HG03045 (cell line): ENCODE data around the gene RRAS.

Source experiments
- ATAC-seq: cut with Tn5 transposase; IDR thresholded peaks from one replicate; pipeline ENCODE4 v1.9.1; 2021; ENCODE audit warnings: mild to moderate bottlenecking, moderate library complexity; ENCODE audit not compliant: unreplicated experiment

The RRAS gene

GRCh38 chr19:49596954-49597702 is 42.8 kb downstream of the RRAS start:
- no peak for ATAC-seq

- no peak for ATAC-seq
Measured at GRCh38 chr19:49596407-49596806, 43.5 kb downstream of the RRAS start.

GRCh38 chr19:49595819-49596404 is 44.0 kb downstream of the RRAS start:
- no peak for ATAC-seq

DNA sequence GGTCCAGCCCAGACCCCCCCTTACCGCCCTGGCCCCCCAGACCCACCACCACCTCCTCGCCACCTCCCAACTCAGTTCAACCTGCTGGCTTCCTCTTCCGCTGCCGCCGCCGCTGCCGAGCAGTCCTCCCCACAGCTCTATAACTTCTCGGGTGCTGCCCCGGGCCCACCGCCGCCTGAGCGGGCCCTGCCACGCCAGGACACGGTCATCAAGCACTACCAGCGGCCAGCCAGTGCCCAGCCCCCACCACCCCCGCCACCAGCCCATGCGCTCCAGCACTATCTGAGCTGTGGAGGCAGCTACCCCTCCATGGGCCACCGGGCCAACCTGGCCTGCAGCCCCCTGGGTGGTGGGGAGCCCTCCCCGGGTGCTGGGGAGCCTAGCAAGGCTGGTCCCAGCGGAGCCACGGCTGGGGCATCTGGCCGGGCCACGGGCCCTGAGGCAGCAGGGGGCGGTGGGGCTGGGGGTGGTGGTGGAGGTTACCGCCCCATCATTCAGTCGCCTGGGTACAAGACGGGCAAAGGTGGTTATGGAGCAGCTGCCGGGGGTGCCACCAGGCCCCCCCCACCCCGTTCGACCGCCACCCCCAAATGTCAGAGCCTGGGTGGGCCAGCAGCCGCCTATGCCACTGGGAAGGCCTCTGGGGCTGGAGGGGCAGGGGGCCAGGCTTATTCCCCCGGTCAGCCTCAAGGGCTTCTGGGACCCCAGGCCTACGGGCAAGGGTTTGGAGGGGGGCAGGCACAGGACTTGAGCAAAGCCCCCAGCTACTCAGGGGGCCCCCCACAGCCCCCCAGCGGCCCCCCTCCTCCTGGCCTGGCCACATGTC is 44.7 kb downstream of the RRAS start:
- no peak for ATAC-seq

DNA sequence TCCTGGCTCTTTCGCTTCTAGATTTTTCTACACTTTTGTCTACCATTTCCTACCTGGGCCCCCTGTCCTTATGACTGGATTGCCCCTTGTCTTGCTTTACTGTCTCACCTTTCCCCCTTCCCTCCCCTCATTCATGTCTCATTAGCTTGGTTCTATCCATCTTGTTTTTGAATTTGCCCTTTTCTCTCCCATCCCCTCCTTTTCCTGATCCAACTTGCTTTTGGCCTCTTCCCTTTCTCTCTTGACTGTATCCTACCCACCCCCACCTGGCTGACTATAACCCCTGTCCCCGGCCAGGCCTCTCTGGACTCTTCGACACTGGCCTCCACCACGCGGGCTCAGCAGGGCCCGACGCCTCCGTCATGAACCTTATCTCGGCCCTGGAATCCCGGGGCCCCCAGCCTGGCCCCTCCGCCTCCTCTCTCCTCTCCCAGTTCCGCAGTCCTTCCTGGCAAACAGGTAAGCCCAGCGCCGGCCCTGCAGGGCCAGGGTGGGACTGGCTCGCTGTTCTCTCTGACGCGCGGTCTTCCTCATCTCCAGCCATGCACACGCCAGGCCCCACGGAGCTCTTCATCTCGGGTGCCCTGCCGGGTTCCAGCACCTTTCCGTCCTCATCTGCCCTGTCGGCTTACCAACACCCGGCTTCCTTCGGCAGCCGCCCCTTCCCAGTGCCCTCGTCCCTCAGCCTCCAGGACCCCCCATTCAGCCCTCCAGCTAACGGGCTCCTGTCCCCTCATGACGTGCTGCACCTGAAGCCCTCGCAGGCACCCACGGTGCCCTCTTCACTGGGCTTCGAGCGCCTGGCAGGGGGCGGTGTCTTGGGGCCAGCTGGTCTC is 45.6 kb downstream of the RRAS start:
- no peak for ATAC-seq

- ATAC-seq, result peak; percentile 49
Measured at GRCh38 chr19:49593233-49594113, 46.5 kb downstream of the RRAS start.

GRCh38 chr19:49592486-49593232 is 47.3 kb downstream of the RRAS start:
- no peak for ATAC-seq

GRCh38 chr19:49591731-49592485 is 48.0 kb downstream of the RRAS start:
- ATAC-seq, result no peak

- ATAC-seq, result no peak
Measured at GRCh38 chr19:49590971-49591730, 48.8 kb downstream of the RRAS start, which contains the start of gene PRR12. PRR12 (plus strand) TSS chr19:49591182; CDS start chr19:49591655, 473 bp downstream.

GRCh38 chr19:49590071-49590970 is 49.6 kb downstream of the RRAS start:
- ATAC-seq, result peak; percentile 61

DNA sequence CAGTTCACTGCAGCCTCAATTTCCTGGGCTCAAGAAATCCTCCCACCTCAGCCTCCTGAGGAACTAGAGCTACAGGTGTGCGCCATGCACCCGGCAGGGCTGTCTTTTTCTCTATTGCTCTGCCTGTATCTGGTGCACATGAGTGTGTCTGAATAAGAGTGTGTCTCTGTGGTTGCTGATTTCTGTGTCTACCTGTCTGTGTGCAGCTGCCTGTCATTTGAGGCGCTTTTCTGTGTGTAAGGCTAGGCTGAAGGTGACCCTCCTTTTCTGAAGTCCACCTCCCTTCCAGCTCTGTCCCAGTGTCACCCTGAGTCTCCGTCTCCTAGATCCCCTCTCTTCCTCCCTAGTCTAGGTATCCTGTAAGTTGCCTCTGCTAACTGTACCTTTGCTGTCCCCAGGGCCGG is 50.4 kb downstream of the RRAS start:
- no peak for ATAC-seq

DNA sequence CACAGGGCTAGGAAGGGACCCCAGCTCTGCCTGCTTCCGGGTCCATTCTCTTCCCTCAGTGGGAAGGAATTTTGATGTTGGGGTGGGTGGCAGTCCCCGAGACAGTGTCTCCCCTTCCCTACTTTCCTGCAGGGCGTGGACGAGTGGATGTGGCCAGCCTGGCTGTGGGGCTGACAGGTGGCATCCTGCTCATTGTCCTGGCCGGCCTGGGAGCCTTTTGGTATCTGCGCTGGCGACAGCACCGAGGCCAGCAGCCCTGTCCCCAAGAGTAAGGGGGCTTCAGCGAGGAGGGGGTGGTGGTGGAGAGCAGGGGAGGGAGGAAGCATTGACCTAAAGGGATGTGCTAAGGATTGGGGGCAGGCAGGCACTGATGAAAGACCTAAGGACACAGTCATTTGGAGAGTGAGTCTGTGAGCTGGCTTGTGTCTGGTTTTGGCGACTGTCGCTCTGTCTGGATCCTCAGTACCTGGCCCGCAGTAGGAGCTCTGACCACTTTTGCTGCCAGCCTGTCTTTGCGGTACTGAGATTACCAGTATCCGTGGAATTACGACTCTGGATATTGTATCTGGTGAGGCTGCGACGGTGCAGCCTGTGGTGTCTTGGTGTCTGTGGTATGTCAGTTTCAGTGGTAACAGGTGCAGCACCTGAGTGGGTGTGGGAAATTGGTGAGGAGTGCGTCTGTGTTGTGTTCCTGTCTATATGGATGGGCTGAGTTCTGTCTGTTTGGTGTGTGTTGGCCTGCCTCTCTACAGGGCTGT is 51.4 kb downstream of the RRAS start:
- ATAC-seq, result no peak

DNA sequence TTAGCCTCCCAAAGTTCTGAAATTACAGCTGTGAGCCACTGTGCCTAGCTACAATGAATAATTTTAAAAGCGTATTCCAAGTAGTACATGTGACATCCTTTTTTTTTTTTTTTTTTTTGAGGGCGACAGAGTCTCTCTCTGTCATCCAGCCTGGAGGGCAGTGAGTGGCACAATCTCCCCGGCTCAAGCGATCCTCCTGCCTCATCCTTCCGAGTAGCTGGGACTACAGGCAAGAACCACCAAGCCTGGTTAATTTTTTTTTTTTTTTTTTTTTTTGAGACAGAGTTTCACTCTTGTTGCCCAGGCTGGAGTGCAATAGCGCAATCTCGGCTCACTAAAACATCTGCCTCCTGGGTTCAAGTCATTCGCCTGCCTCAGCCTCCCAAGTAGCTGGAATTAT is 52.7 kb downstream of the RRAS start:
- ATAC-seq, result no peak
